SK-N-SH (cell line): Measurements from ENCODE around the gene SPRED2. TPM values are rescaled to one million over a fixed set of nuclear protein-coding genes. Genes with fewer than 3 reads are reported as not detected.

ENCODE experiments used
- CTCF ChIA-PET: fragments of 300-600, 350-600 bp; formaldehyde crosslinking; extraction: SDS; loops from one replicate; lab custom pipeline; 2021; lab: Yijun Ruan, JAX
- POLR2A ChIA-PET: fragments of 350-600 bp; sonication (Branson Sonifier 250); formaldehyde crosslinking; extraction: SDS; loops from one replicate; lab custom pipeline; 2020; ENCODE audit warnings: antibody characterized with exemption, inconsistent platforms; lab: Yijun Ruan, JAX
- DNase-seq: peaks from one replicate; pipeline ENCODE4 v3.0.0; 2012
- H2AFZ ChIP-seq: fragments of 200-600 bp; sonication (generic); 2 replicates; pipeline ENCODE4 v1.8.1; 2016; ENCODE audit warnings: antibody characterized with exemption, mild to moderate bottlenecking, low read depth
- H3F3A ChIP-seq: fragments of 200-600 bp; sonication (generic); replicated peaks from 2 replicates; pipeline ENCODE3; 2016; ENCODE audit warnings: antibody characterized with exemption, mild to moderate bottlenecking; ENCODE audit not compliant: insufficient read depth
- H3K27ac ChIP-seq, 2 experiments: fragments of 200-500 bp in 1 of 2; fragments of 200-600 bp in 1 of 2; sonication (Bioruptor generic) in 1 of 2; sonication (generic), shearing (Covaris generic) in 1 of 2; 2 replicates each; pipeline versions ENCODE4 v1.5.1 to v1.6.1; 2014 to 2016; ENCODE audit warnings: low read depth in 2 of 2, inconsistent platforms in 1 of 2, low read length in 1 of 2, mild to moderate bottlenecking in 1 of 2, mixed read lengths in 1 of 2
- H3K27me3 ChIP-seq: fragments of 200-600 bp; sonication (generic), shearing (Covaris generic); 2 replicates; pipeline ENCODE4 v1.6.1; 2016; ENCODE audit warnings: mixed run types; ENCODE audit not compliant: insufficient read depth
- H3K36me3 ChIP-seq, 2 experiments: fragments of 200-500 bp in 1 of 2; fragments of 200-600 bp in 1 of 2; sonication (Bioruptor generic) in 1 of 2; sonication (generic) in 1 of 2; replicated peaks in 1 of 2; 2 replicates each; pipeline versions ENCODE3 to v1.5.1; 2014 to 2016; ENCODE audit warnings: low read length in 1 of 2, mild to moderate bottlenecking in 1 of 2; ENCODE audit not compliant: insufficient read depth in 2 of 2, control insufficient read depth in 1 of 2
- H3K4me1 ChIP-seq, 2 experiments: fragments of 200-500 bp in 1 of 2; fragments of 200-600 bp in 1 of 2; sonication (Bioruptor generic) in 1 of 2; sonication (generic), shearing (Covaris generic) in 1 of 2; 2 replicates each; pipeline versions ENCODE4 v1.5.1 to v1.6.1; 2014 to 2016; ENCODE audit warnings: low read depth in 1 of 2, low read length in 1 of 2, mixed run types in 1 of 2; ENCODE audit not compliant: insufficient read depth in 2 of 2, control insufficient read depth in 1 of 2
- H3K4me2 ChIP-seq: fragments of 200-600 bp; sonication (generic), shearing (Covaris generic); 2 replicates; pipeline ENCODE4 v1.6.1; 2017; ENCODE audit warnings: mixed run types
- H3K4me3 ChIP-seq, 2 experiments: fragments of 200-500 bp in 1 of 2; fragments of 200-600 bp in 1 of 2; sonication (Bioruptor generic) in 1 of 2; sonication (generic), shearing (Covaris generic) in 1 of 2; 2 replicates each; pipeline versions ENCODE4 v1.5.1 to v1.8.1; 2014 to 2016; ENCODE audit warnings: low read depth in 2 of 2, inconsistent platforms in 1 of 2, low read length in 1 of 2, mild to moderate bottlenecking in 1 of 2, mixed read lengths in 1 of 2, moderate library complexity in 1 of 2
- H3K79me2 ChIP-seq: fragments of 200-600 bp; sonication (generic); 2 replicates; pipeline ENCODE4 v1.8.1; 2017; ENCODE audit warnings: mild to moderate bottlenecking; ENCODE audit not compliant: insufficient read depth
- H3K9ac ChIP-seq: fragments of 200-600 bp; sonication (generic); 2 replicates; pipeline ENCODE4 v1.6.1; 2017; ENCODE audit warnings: mixed run types
- H3K9me2 ChIP-seq: fragments of 200-600 bp; sonication (generic); 2 replicates; pipeline ENCODE4 v1.6.1; 2017; ENCODE audit warnings: mixed run types
- H3K9me3 ChIP-seq: fragments of 200-600 bp; sonication (generic); 2 replicates; pipeline ENCODE4 v1.6.1; 2017; ENCODE audit warnings: mixed run types, mild to moderate bottlenecking, moderate library complexity
- H4K20me1 ChIP-seq: fragments of 200-600 bp; sonication (generic); 2 replicates; pipeline ENCODE4 v1.6.1; 2017; ENCODE audit warnings: mild to moderate bottlenecking, mixed run types; ENCODE audit not compliant: insufficient read depth
- CTCF ChIP-seq: fragments of 200-600 bp; sonication (generic); IDR thresholded peaks from 2 replicates; pipeline ENCODE4 v1.6.1; 2017; ENCODE audit warnings: antibody characterized with exemption, mild to moderate bottlenecking, moderate library complexity
- EP300 ChIP-seq, 2 experiments: IDR thresholded peaks; 2 replicates each; pipeline versions ENCODE4 v1.4.0 to v1.6.1; 2012; ENCODE audit warnings: borderline replicate concordance in 1 of 2, low read depth in 1 of 2, low read length in 1 of 2
- EZH2phosphoT487 ChIP-seq: fragments of 200-600 bp; sonication (generic); IDR thresholded peaks from 2 replicates; pipeline ENCODE4 v1.6.1; 2017; ENCODE audit warnings: low read depth, mixed run types, mild to moderate bottlenecking, antibody characterized with exemption, moderate library complexity, borderline replicate concordance
- FOSL2 ChIP-seq: IDR thresholded peaks from 2 replicates; pipeline ENCODE4 v1.4.0; 2012; ENCODE audit warnings: low read depth, mild to moderate bottlenecking, moderate library complexity, borderline replicate concordance
- FOXJ3 ChIP-seq: sonication (generic); formaldehyde crosslinking; IDR thresholded peaks from 2 replicates; pipeline ENCODE4 v1.5.1; 2020; ENCODE audit warnings: mild to moderate bottlenecking, missing genetic modification reagents
- IRF3 ChIP-seq: fragments of 150-350 bp; IDR thresholded peaks from 2 replicates; pipeline ENCODE4 v1.6.1; 2016; ENCODE audit warnings: mild to moderate bottlenecking, low read depth, low read length
- JUND ChIP-seq: IDR thresholded peaks from 2 replicates; pipeline ENCODE4 v1.4.0; 2012
- NFIC ChIP-seq: IDR thresholded peaks from 2 replicates; pipeline ENCODE4 v1.4.0; 2012; ENCODE audit warnings: borderline replicate concordance
- PBX3 ChIP-seq: IDR thresholded peaks from 2 replicates; pipeline ENCODE4; 2012
- RCOR1 ChIP-seq: fragments of 150-350 bp; IDR thresholded peaks from 2 replicates; pipeline ENCODE4 v1.6.1; 2017; ENCODE audit warnings: antibody characterized with exemption, low read length
- RXRA ChIP-seq: IDR thresholded peaks from 2 replicates; pipeline ENCODE4 v1.4.0; 2012; ENCODE audit warnings: low read depth, mild to moderate bottlenecking, borderline replicate concordance
- SIN3A ChIP-seq: IDR thresholded peaks from 2 replicates; pipeline ENCODE4 v1.6.1; 2012; ENCODE audit warnings: low read depth, mild to moderate bottlenecking, low read length, moderate library complexity, borderline replicate concordance
- SMC3 ChIP-seq: IDR thresholded peaks from 2 replicates; pipeline ENCODE4 v1.6.1; 2012; ENCODE audit warnings: low read depth, low read length, improper control_type of control experiment
- TAF1 ChIP-seq: IDR thresholded peaks from 2 replicates; pipeline ENCODE4 v1.6.1; 2012; ENCODE audit warnings: low read depth, mild to moderate bottlenecking, low read length, moderate library complexity, borderline replicate concordance
- TCF12 ChIP-seq: IDR thresholded peaks from 2 replicates; pipeline ENCODE4 v1.4.0; 2012
- TEAD4 ChIP-seq: IDR thresholded peaks from 2 replicates; pipeline ENCODE4 v1.4.0; 2012; ENCODE audit warnings: mild to moderate bottlenecking, borderline replicate concordance; ENCODE audit not compliant: insufficient read depth
- USF1 ChIP-seq: IDR thresholded peaks from 2 replicates; pipeline ENCODE4 v1.4.0; 2012; ENCODE audit warnings: low read depth, borderline replicate concordance
- ZBTB33 ChIP-seq: IDR thresholded peaks from 2 replicates; pipeline ENCODE4 v1.4.0; 2012; ENCODE audit warnings: low read depth, borderline replicate concordance
- WGBS: methylation state at CpG from one replicate; pipeline ENCODE4 v1.1.6; 2017; ENCODE audit warnings: low lambda C conversion rate; 5-methylcytosine and 5-hydroxymethylcytosine counted together
- polyA plus RNA-seq, 3 experiments: library from polyadenylated mRNA; depleted of rRNA; stranded (reverse); fragments of >200 nt; gene quantifications; 2 replicates each; pipeline ENCODE4 v1.2.3, GENCODE V29; 2012
- TF ChIP-seq, protein P1 (sequence below): IDR thresholded peaks from 2 replicates; pipeline ENCODE4 v1.4.0; 2012; ENCODE audit warnings: low read depth
- TF ChIP-seq, protein P2 (sequence below): IDR thresholded peaks from 2 replicates; pipeline ENCODE4 v1.6.1; 2012; ENCODE audit warnings: mild to moderate bottlenecking, low read depth, low read length, moderate library complexity

The SPRED2 gene
- polyA plus RNA-seq, 1 of the 3 experiments (the other 2 are of a cell fraction) = 21.9 TPM

DNA sequence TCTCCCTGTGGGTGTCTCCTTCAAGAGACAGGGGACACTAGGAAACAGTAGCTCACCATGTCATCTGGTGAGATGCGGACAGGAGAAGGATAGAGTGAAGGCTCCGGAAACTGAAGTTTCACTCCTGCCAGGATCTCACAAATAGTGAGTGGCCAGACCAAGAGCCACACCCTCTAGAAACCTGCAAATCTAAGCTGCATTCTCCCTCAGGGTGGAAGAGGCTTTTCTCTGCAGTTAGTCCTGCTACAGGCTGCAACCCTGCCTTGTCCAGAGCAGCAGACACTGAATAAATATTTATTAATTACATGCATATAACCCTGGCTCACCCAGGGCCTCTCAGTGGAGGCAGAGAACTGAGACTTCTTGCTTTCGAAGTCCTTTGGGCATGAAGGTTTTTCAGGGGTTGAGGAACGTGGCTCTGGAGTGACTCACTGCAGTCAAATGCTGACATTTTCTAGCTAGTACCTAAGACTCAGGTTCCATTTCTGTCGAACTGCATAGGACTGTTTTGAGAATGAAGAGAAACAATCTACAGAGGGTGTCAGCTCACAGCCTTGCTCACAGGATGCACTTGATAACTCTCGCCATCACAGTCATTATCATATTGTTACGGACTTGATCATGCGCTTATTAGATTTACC lies 117.5 kb downstream of the SPRED2 start (continued):
- TF ChIP-seq JUND (no peak), CTCF (no peak), EZH2phosphoT487 (no peak), SIN3A (no peak), FOXJ3 (CRISPR knock-in tag) (no peak)

GRCh38 chr2:65313954-65314256 lies 118.5 kb downstream of the SPRED2 start:
- no peak for DNase-seq
- POLR2A ChIA-PET = no interaction called here
- CTCF ChIA-PET = no interaction called here
- H3K9me2 ChIP-seq = no peaks in the 10 kb centered on the region
- H3K79me2 ChIP-seq = peaks cover 24% of the 10 kb centered on the region
- no peak overlapping the region for H3K27ac ChIP-seq
- H3K36me3 ChIP-seq = peaks cover 40 to 51% of the 10 kb centered on the region in 2 experiments
- no peak overlapping the region for H2AFZ ChIP-seq
- H3K27me3 ChIP-seq = no peaks in the 10 kb centered on the region
- no peak overlapping the region for H3K4me2 ChIP-seq
- no peaks in the 10 kb centered on the region for H3K9me3 ChIP-seq
- WGBS = 97% methylated on average over 24 of the region's 24 CpGs
- no peak overlapping the region for H3K9ac ChIP-seq
- no peaks in the 10 kb centered on the region for H4K20me1 ChIP-seq
- H3K4me3 ChIP-seq = no peak overlapping the region
- no peaks in the 10 kb centered on the region for H3K4me1 ChIP-seq
- no peaks in the 10 kb centered on the region for H3F3A ChIP-seq
- TF ChIP-seq EZH2phosphoT487 (no peak), FOSL2 (no peak), TCF12 (no peak), TAF1 (no peak), RCOR1 (no peak), FOXJ3 (CRISPR knock-in tag) (no peak), TEAD4 (no peak), PBX3 (no peak), SMC3 (no peak), ZBTB33 (no peak), NFIC (no peak), USF1 (no peak), RXRA (no peak), IRF3 (no peak), SIN3A (no peak), EP300 (IDR thresholded peaks at IDR 0.05; ENCODE audit: borderline replicate concordance in 1 of 2, low read depth in 1 of 2, low read length in 1 of 2) (no peak)
- TF ChIP-seq, protein P1, sequence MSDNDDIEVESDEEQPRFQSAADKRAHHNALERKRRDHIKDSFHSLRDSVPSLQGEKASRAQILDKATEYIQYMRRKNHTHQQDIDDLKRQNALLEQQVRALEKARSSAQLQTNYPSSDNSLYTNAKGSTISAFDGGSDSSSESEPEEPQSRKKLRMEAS = no peak
- TF ChIP-seq, protein P2, sequence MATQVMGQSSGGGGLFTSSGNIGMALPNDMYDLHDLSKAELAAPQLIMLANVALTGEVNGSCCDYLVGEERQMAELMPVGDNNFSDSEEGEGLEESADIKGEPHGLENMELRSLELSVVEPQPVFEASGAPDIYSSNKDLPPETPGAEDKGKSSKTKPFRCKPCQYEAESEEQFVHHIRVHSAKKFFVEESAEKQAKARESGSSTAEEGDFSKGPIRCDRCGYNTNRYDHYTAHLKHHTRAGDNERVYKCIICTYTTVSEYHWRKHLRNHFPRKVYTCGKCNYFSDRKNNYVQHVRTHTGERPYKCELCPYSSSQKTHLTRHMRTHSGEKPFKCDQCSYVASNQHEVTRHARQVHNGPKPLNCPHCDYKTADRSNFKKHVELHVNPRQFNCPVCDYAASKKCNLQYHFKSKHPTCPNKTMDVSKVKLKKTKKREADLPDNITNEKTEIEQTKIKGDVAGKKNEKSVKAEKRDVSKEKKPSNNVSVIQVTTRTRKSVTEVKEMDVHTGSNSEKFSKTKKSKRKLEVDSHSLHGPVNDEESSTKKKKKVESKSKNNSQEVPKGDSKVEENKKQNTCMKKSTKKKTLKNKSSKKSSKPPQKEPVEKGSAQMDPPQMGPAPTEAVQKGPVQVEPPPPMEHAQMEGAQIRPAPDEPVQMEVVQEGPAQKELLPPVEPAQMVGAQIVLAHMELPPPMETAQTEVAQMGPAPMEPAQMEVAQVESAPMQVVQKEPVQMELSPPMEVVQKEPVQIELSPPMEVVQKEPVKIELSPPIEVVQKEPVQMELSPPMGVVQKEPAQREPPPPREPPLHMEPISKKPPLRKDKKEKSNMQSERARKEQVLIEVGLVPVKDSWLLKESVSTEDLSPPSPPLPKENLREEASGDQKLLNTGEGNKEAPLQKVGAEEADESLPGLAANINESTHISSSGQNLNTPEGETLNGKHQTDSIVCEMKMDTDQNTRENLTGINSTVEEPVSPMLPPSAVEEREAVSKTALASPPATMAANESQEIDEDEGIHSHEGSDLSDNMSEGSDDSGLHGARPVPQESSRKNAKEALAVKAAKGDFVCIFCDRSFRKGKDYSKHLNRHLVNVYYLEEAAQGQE = no peak
